Small intestine (tissue), 7 donors: ENCODE data around the gene C1QTNF1. TPM values are rescaled to one million over a fixed set of nuclear protein-coding genes. Genes with fewer than 3 reads are reported as not detected.
A peak's percentile ranks its signal among the peaks of the same experiment; 100 is the strongest.

Experiments
- DNase-seq, 2 donors: peaks; one replicate each; pipeline versions ENCODE4 v3.0.0 to v3.0.0-alpha.2; 2013
- FAIRE-seq: peaks from 2 replicates; lab custom pipeline; 2012; peaks lifted over from hg19 to GRCh38; lab: Jason Lieb, UNC
- H3K27ac ChIP-seq, 3 donors: one replicate each; pipeline ENCODE4 v1.5.1; 2013; ENCODE audit warnings: low read length in 2 of 3, mild to moderate bottlenecking in 2 of 3, control low read depth in 1 of 3, inconsistent platforms in 1 of 3, low read depth in 1 of 3, moderate library complexity in 1 of 3
- H3K27me3 ChIP-seq, 3 donors: one replicate each; pipeline ENCODE4 v1.6.1; 2013; ENCODE audit warnings: low read length in 3 of 3, inconsistent platforms in 1 of 3; ENCODE audit not compliant: control insufficient read depth in 3 of 3, insufficient read depth in 3 of 3
- H3K36me3 ChIP-seq, 3 donors: one replicate each; pipeline ENCODE4 v1.6.1; 2013; ENCODE audit warnings: low read length in 3 of 3, inconsistent platforms in 1 of 3, low read depth in 1 of 3, mild to moderate bottlenecking in 1 of 3, moderate library complexity in 1 of 3; ENCODE audit not compliant: control insufficient read depth in 3 of 3, insufficient read depth in 2 of 3
- H3K4me1 ChIP-seq, 3 donors: one replicate each; pipeline ENCODE4 v1.6.1; 2013; ENCODE audit warnings: low read length in 2 of 3, inconsistent platforms in 1 of 3, low read depth in 1 of 3, mild to moderate bottlenecking in 1 of 3, moderate library complexity in 1 of 3; ENCODE audit not compliant: control insufficient read depth in 3 of 3, insufficient read depth in 2 of 3
- H3K4me3 ChIP-seq, 3 donors: one replicate each; pipeline ENCODE4 v1.5.1; 2013; ENCODE audit warnings: low read length in 3 of 3, control low read depth in 1 of 3, inconsistent platforms in 1 of 3, low read depth in 1 of 3, mild to moderate bottlenecking in 1 of 3, moderate library complexity in 1 of 3
- H3K9me3 ChIP-seq, 2 donors: one replicate each; pipeline ENCODE4 v1.6.1; 2013; ENCODE audit warnings: low read depth in 1 of 2, low read length in 1 of 2; ENCODE audit not compliant: control insufficient read depth in 2 of 2, insufficient read depth in 1 of 2
- WGBS, 3 donors: extraction: QIAGEN DNeasy Blood & Tissue Kit; methylation state at CpG; one replicate each; pipeline ENCODE4 v1.1.7; 2013; 5-methylcytosine and 5-hydroxymethylcytosine counted together
- polyA plus RNA-seq, 4 donors: library from polyadenylated mRNA; stranded (reverse) in 3 of 4; unstranded in 1 of 4; fragments of 200-250 nt in 3 of 4; fragments of 120-200 nt in 1 of 4; gene quantifications; one replicate each; pipeline versions ENCODE4 v1.2.1 to v1.2.3, GENCODE V29; 2013
- donor health status: healthy with polysubstance abuse.
- donor health status: control.
- donor health status: control.
- donor health status: Bipolar disorder and iron deficiency.
- donor health status: healthy.

C1QTNF1 gene
- polyA plus RNA-seq, 4 donors: 0.67 to 57.4 (median 2.8) TPM

GRCh38 chr17:79057737-79058385 is 33.9 kb downstream of the C1QTNF1 start:
- no peak overlapping the region for H3K27ac ChIP-seq
- peaks cover 0 to 16% of the 10 kb centered on the region in 2 donors for H3K9me3 ChIP-seq
- H3K36me3 ChIP-seq: no peaks in the 10 kb centered on the region
- DNase-seq: no peak
- no peaks in the 10 kb centered on the region for H3K4me1 ChIP-seq
- H3K4me3 ChIP-seq: no peak overlapping the region
- WGBS, 3 donors: 72 to 84% (median 77%) methylated on average over 10 of the region's 10 CpGs
- FAIRE-seq: no peak
- peaks cover 0 to 2% (median 0%) of the 10 kb centered on the region in 3 donors for H3K27me3 ChIP-seq

GRCh38 chr17:79062691-79063090 is 38.7 kb downstream of the C1QTNF1 start:
- DNase-seq: no peak

GRCh38 chr17:79064026-79064425 is 40.1 kb downstream of the C1QTNF1 start:
- FAIRE-seq: no peak
- no peak overlapping the region for H3K27ac ChIP-seq
- H3K4me1 ChIP-seq: no peaks in the 10 kb centered on the region
- H3K9me3 ChIP-seq: no peaks in the 10 kb centered on the region
- no peak overlapping the region for H3K4me3 ChIP-seq
- H3K36me3 ChIP-seq: no peaks in the 10 kb centered on the region
- DNase-seq: no peak
- WGBS, 3 donors: 65 to 79% (median 66%) methylated on average over 4 of the region's 4 CpGs
- no peaks in the 10 kb centered on the region for H3K27me3 ChIP-seq

More at GRCh38 chr17:79062691-79063090, 38.7 kb downstream of the C1QTNF1 start:
- Histone ChIP-seq H3K27me3 (no peaks in the 10 kb centered on the region), H3K36me3 (no peaks in the 10 kb centered on the region), H3K4me3 (no peak overlapping the region), H3K27ac (no peak overlapping the region), H3K4me1 (no peaks in the 10 kb centered on the region), H3K9me3 (peaks cover 0 to 3% of the 10 kb centered on the region in 2 donors)
- 57 to 77% (median 74%) methylated on average over 7 of the region's 7 CpGs for WGBS, 3 donors
- no peak for FAIRE-seq

GRCh38 chr17:79065105-79065670 is 41.2 kb downstream of the C1QTNF1 start:
- no peaks in the 10 kb centered on the region for H3K36me3 ChIP-seq
- no peak overlapping the region for H3K27ac ChIP-seq
- no peaks in the 10 kb centered on the region for H3K9me3 ChIP-seq
- no peaks in the 10 kb centered on the region for H3K27me3 ChIP-seq
- DNase-seq (peak; percentile 71 to 77), FAIRE-seq (no peak)
- H3K4me1 ChIP-seq: no peaks in the 10 kb centered on the region
- H3K4me3 ChIP-seq: no peak overlapping the region
- WGBS, 3 donors: 14 to 32% (median 21%) methylated on average over 10 of the region's 10 CpGs

GRCh38 chr17:79066963-79067362 is 43.0 kb downstream of the C1QTNF1 start:
- H3K36me3 ChIP-seq: no peaks in the 10 kb centered on the region
- H3K9me3 ChIP-seq: no peaks in the 10 kb centered on the region
- H3K4me1 ChIP-seq: no peaks in the 10 kb centered on the region
- DNase-seq: no peak
- H3K27ac ChIP-seq: no peak overlapping the region
- no peaks in the 10 kb centered on the region for H3K27me3 ChIP-seq
- WGBS, 3 donors: 89 to 95% (median 91%) methylated on average over 6 of the region's 6 CpGs
- no peak overlapping the region for H3K4me3 ChIP-seq
- FAIRE-seq: no peak

- FAIRE-seq (no peak), DNase-seq (no peak)
- Histone ChIP-seq H3K36me3 (no peaks in the 10 kb centered on the region), H3K9me3 (no peaks in the 10 kb centered on the region), H3K4me3 (no peak overlapping the region), H3K27ac (no peak overlapping the region), H3K4me1 (peaks cover 0 to 22% (median 4%) of the 10 kb centered on the region in 3 donors), H3K27me3 (no peaks in the 10 kb centered on the region)
- 89 to 93% (median 90%) methylated on average over 9 of the region's 9 CpGs for WGBS, 3 donors
Observed at GRCh38 chr17:79070266-79070880, 46.4 kb downstream of the C1QTNF1 start.

GRCh38 chr17:79071161-79071740 is 47.3 kb downstream of the C1QTNF1 start:
- peaks cover 0 to 29% (median 5%) of the 10 kb centered on the region in 3 donors for H3K4me1 ChIP-seq
- H3K36me3 ChIP-seq: no peaks in the 10 kb centered on the region
- no peak for FAIRE-seq
- no peak overlapping the region for H3K27ac ChIP-seq
- WGBS, 3 donors: 87 to 88% (median 87%) methylated on average over 6 of the region's 6 CpGs
- H3K27me3 ChIP-seq: no peaks in the 10 kb centered on the region
- H3K4me3 ChIP-seq: no peak overlapping the region
- DNase-seq: no peak
- H3K9me3 ChIP-seq: no peaks in the 10 kb centered on the region

- Histone ChIP-seq H3K36me3 (peaks cover 0 to 3% (median under 1%) of the 10 kb centered on the region in 3 donors), H3K4me1 (peaks cover 0 to 29% (median 7%) of the 10 kb centered on the region in 3 donors), H3K9me3 (no peaks in the 10 kb centered on the region), H3K4me3 (no peak overlapping the region), H3K27me3 (no peaks in the 10 kb centered on the region), H3K27ac (peak overlapping the region in 1 of 3 donors; percentile 77)
- FAIRE-seq (no peak), DNase-seq (peak in 1 of 2 donors; percentile 33)
- WGBS, 3 donors: 30 to 81% (median 32%) methylated on average over 10 of the region's 10 CpGs
Observed at GRCh38 chr17:79072544-79072943, 48.6 kb downstream of the C1QTNF1 start.
